GM12878 (cell line): ENCODE measurements around the gene EXOSC2. TPM values are rescaled to one million over a fixed set of nuclear protein-coding genes. Genes with fewer than 3 reads are reported as not detected.

Experiments
- ATAC-seq: fragments of 200-7000 bp; cut with Tn5 transposase; 3 replicates; pipeline ENCODE4 v1.9.1; 2020; ENCODE audit warnings: mild to moderate bottlenecking, moderate library complexity
- BruUV-seq: library from RNA; stranded (reverse); fragments of 400-500 nt; replicated peaks from 2 replicates; lab custom pipeline; 2021; lab: Mats Ljungman, UMichigan
- CTCF ChIA-PET: fragments of 300-600 bp; sonication (Branson Sonifier 250); formaldehyde crosslinking; extraction: SDS; loops from one replicate; lab custom pipeline; 2021; ENCODE audit warnings: inconsistent platforms; lab: Yijun Ruan, JAX
- POLR2A ChIA-PET: fragments of 350-600 bp; formaldehyde crosslinking; extraction: SDS; loops from one replicate; lab custom pipeline; 2021; ENCODE audit warnings: inconsistent platforms; lab: Charles Lee
- RAD21 ChIA-PET: fragments of 300-600 bp; sonication (Branson Sonifier 250); formaldehyde crosslinking; loops from one replicate; lab custom pipeline; 2023; ENCODE audit warnings: antibody characterized with exemption; ENCODE audit not compliant: unreplicated experiment; lab: Charles Lee
- SMC1A ChIA-PET: fragments of 300-600 bp; sonication (Branson Sonifier 250); formaldehyde crosslinking; loops from one replicate; lab custom pipeline; 2023; ENCODE audit not compliant: unreplicated experiment, uncharacterized antibody; lab: Charles Lee
- DNase-seq: peaks from one replicate; pipeline ENCODE4 v3.0.0-alpha.2; 2011; ENCODE audit warnings: low read depth, low spot score
- FAIRE-seq: peaks from 3 replicates; lab custom pipeline; 2011; peaks lifted over from hg19 to GRCh38; lab: Jason Lieb, UNC
- H2AFZ ChIP-seq: 2 replicates; pipeline ENCODE4 v1.6.0; 2011; ENCODE audit warnings: low read depth, low read length, control low read depth; ENCODE audit not compliant: control insufficient read depth
- H3K27ac ChIP-seq: 2 replicates; pipeline ENCODE4 v1.5.1; 2011; ENCODE audit warnings: control low read depth; ENCODE audit not compliant: control insufficient read depth, insufficient read depth
- H3K27me3 ChIP-seq, 2 experiments: replicated peaks in 1 of 2; 2 replicates each; pipeline versions ENCODE4 v1.6.0 to v1.6.1; 2011; ENCODE audit warnings: low read length in 1 of 2; ENCODE audit not compliant: control insufficient read depth in 2 of 2, insufficient read depth in 2 of 2
- H3K36me3 ChIP-seq, 2 experiments: 2 replicates each; pipeline ENCODE4 v1.5.1; 2011; ENCODE audit warnings: low read length in 1 of 2; ENCODE audit not compliant: control insufficient read depth in 2 of 2, insufficient read depth in 2 of 2
- H3K4me1 ChIP-seq: 2 replicates; pipeline ENCODE4 v1.6.1; 2011; ENCODE audit warnings: mild to moderate bottlenecking, low read length, moderate library complexity, mixed read lengths; ENCODE audit not compliant: control insufficient read depth, insufficient read depth
- H3K4me2 ChIP-seq: 2 replicates; pipeline ENCODE4 v1.6.0; 2011; ENCODE audit warnings: control low read depth; ENCODE audit not compliant: control insufficient read depth, insufficient read depth
- H3K4me3 ChIP-seq: fragments of 200-600 bp; sonication (generic); 2 replicates; pipeline ENCODE4 v1.5.1; 2016
- H3K79me2 ChIP-seq: 2 replicates; pipeline ENCODE4 v1.6.0; 2011; ENCODE audit warnings: low read length; ENCODE audit not compliant: control insufficient read depth, insufficient read depth
- H3K9ac ChIP-seq: 2 replicates; pipeline ENCODE4 v1.8.0; 2011; ENCODE audit warnings: low read length, control low read depth, mixed read lengths; ENCODE audit not compliant: control insufficient read depth, insufficient read depth
- H3K9me3 ChIP-seq: replicated peaks from 3 replicates; pipeline ENCODE4 v1.5.1; 2011; ENCODE audit warnings: mild to moderate bottlenecking, low read length; ENCODE audit not compliant: control insufficient read depth, insufficient read depth
- H4K20me1 ChIP-seq: 2 replicates; pipeline ENCODE4 v1.6.0; 2011; ENCODE audit not compliant: control insufficient read depth, insufficient read depth
- ASH2L ChIP-seq: fragments of 300-600, 200-600 bp; sonication (generic); IDR thresholded peaks from 2 replicates; pipeline ENCODE4 v1.6.1; 2017; ENCODE audit warnings: low read depth, mild to moderate bottlenecking, borderline replicate concordance
- CEBPB ChIP-seq, 2 experiments: fragments of 150-350 bp in 1 of 2; IDR thresholded peaks; 2 replicates each; pipeline ENCODE4 v1.6.1; 2012 to 2014; ENCODE audit warnings: low read depth in 2 of 2, low read length in 2 of 2, borderline replicate concordance in 1 of 2, inconsistent platforms in 1 of 2
- EP300 ChIP-seq, 2 experiments: fragments of 150-350 bp in 1 of 2; IDR thresholded peaks; 2 replicates each; pipeline ENCODE4 v1.6.1; 2011 to 2012; ENCODE audit warnings: low read depth in 2 of 2, low read length in 2 of 2, borderline replicate concordance in 1 of 2, improper control_type of control experiment in 1 of 2, inconsistent platforms in 1 of 2; ENCODE audit not compliant: control insufficient read depth in 1 of 2
- KLF5 ChIP-seq: fragments of 450-650 bp; IDR thresholded peaks from 2 replicates; pipeline ENCODE4 v1.6.1; 2014; ENCODE audit warnings: mild to moderate bottlenecking; ENCODE audit not compliant: partially characterized antibody
- SMAD1 ChIP-seq: fragments of 450-650 bp; IDR thresholded peaks from 2 replicates; pipeline ENCODE4 v1.6.1; 2018; ENCODE audit warnings: mild to moderate bottlenecking, low read depth; ENCODE audit not compliant: partially characterized antibody
- WRNIP1 ChIP-seq: IDR thresholded peaks from 2 replicates; pipeline ENCODE4 v1.6.1; 2011; ENCODE audit warnings: low read depth, low read length, improper control_type of control experiment, borderline replicate concordance
- ZBTB40 ChIP-seq: fragments of 450-650 bp; IDR thresholded peaks from 2 replicates; pipeline ENCODE4 v1.6.1; 2016; ENCODE audit warnings: mild to moderate bottlenecking, moderate library complexity, borderline replicate concordance
- ZNF217 ChIP-seq: fragments of 450-650 bp; IDR thresholded peaks from 2 replicates; pipeline ENCODE4 v1.6.1; 2017; ENCODE audit warnings: antibody characterized with exemption, mild to moderate bottlenecking
- WGBS: methylation state at CpG from one replicate; pipeline ENCODE4 v1.1.6; 2016; ENCODE audit warnings: low lambda C conversion rate; ENCODE audit not compliant: insufficient replicate concordance, insufficient coverage; ENCODE audit errors: missing lambda C conversion rate; 5-methylcytosine and 5-hydroxymethylcytosine counted together
- in situ Hi-C: fragments of 300-500 bp; cut with MboI; formaldehyde crosslinking; loops from 9 replicates; pipeline ENCODE4 v1.14.3; 2018; ENCODE audit warnings: mixed read lengths
- intact Hi-C: fragments of 100-400 bp; cut with micrococcal nuclease; formaldehyde crosslinking; loops from one replicate; pipeline ENCODE4 v1.14.2; 2022; ENCODE audit not compliant: unreplicated experiment
- polyA plus RNA-seq, 11 experiments: library from polyadenylated mRNA; depleted of rRNA in 4 of 11; unstranded in 6 of 11; stranded (reverse) in 5 of 11; fragments of >200 nt; fragmentation: Nextera tagmentation in 4 of 11; fragmentation: Illumina TruSeq in 1 of 11; extraction: Ambion mirVana in 4 of 11; extraction: Trizol in 1 of 11; gene quantifications; 1 replicate in 1 of 11; 2 replicates in 10 of 11; pipeline versions ENCODE4 v1.2.1 to v1.2.3, GENCODE V29; 2011 to 2016; ENCODE audit warnings: inconsistent platforms in 2 of 11, missing spikeins in 2 of 11, low read depth in 1 of 11
- total RNA-seq, 4 experiments: library from RNA; depleted of rRNA in 3 of 4; stranded (reverse); fragments of >200 nt in 3 of 4; fragmentation: Illumina TruSeq in 1 of 4; extraction: Trizol in 1 of 4; gene quantifications; 2 replicates each; pipeline versions ENCODE4 v1.2.1 to v1.2.3, GENCODE V29; 2013 to 2021

Gene EXOSC2
- total and polyA plus RNA-seq, 10 of the 15 experiments (the other 5 are each of a cell fraction or from before 2014, with no cell fraction given) = 26.3 to 55.0 (median 48.0) TPM

DNA sequence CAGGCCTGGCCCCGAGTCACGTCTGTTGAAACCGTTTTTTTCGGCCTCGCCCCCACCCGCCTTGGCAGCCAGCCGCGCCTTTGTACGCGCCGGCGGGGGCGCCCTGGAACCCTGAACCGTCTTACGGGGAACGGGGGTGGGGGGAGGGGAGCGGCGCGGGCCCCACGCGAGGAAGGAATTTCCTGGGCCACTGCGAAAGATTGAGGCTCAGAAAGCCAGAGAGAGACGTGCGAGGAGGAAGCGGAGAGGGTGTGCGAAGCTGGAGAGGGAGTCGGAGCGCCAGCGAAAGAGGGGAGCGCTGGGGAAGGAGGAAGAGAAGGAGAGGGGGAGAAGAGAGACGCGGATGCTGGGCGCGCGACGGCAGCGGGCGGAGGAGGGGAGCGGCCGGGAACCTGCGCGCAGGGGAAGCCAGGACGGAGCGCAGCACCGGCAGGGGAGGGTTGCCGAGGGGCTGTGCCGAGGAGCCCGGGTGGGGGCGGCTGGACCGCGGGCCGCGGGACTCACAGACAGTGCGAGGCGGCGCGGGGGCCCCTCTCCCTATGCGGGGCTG lies 33.8 kb upstream of the EXOSC2 start (continued):
- TF ChIP-seq ZBTB40 = no peak
- TF ChIP-seq ZNF217 = no peak
- no peak for TF ChIP-seq CEBPB (IDR thresholded peaks at IDR 0.05; ENCODE audit: borderline replicate concordance in 1 of 2, low read depth in 2 of 2, low read length in 2 of 2)
- no peak for TF ChIP-seq SMAD1
- no peak for TF ChIP-seq WRNIP1
- no peak for TF ChIP-seq ASH2L
- no peak for TF ChIP-seq KLF5

DNA sequence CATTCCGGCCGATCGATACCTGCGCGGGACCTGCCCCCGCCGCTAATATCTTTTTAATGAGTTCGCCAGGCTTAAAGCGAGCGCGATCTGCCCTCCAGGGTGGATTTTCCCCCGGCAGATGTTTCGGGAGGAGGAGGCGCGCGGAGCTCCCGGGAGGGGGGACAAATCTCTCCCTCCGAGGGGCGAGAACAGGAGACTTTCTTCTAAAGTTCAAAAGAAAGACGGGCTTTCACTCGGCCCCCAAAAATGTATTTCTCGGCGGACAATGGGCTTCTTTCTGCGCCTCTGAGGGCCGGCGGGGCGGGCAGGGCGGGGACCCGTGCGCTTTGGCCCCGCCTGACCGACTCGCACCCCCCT lies 33.3 kb upstream of the EXOSC2 start:
- intact Hi-C loops (no loop called here), in situ Hi-C loops (no loop called here)
- H2AFZ ChIP-seq = no peak overlapping the region
- ChIA-PET SMC1A (no interaction called here), CTCF (no interaction called here), POLR2A (no interaction called here), RAD21 (no interaction called here)
- TF ChIP-seq EP300 (IDR thresholded peaks at IDR 0.05; ENCODE audit: borderline replicate concordance in 1 of 2, control insufficient read depth in 1 of 2, low read depth in 2 of 2, low read length in 2 of 2) = no peak
- ATAC-seq (no peak), DNase-seq (no peak), FAIRE-seq (no peak)
- WGBS = 22% methylated on average over 18 of the region's 33 CpGs
- peaks cover 14 to 24% of the 10 kb centered on the region in 2 experiments for H3K27me3 ChIP-seq
- no TSS peak for BruUV-seq
- no peaks in the 10 kb centered on the region for H4K20me1 ChIP-seq
- H3K36me3 ChIP-seq = no peaks in the 10 kb centered on the region
- no peaks in the 10 kb centered on the region for H3K79me2 ChIP-seq
- H3K4me1 ChIP-seq = no peaks in the 10 kb centered on the region
- no peak overlapping the region for H3K27ac ChIP-seq
- no peak overlapping the region for H3K4me3 ChIP-seq
- H3K9ac ChIP-seq = no peak overlapping the region
- no peaks in the 10 kb centered on the region for H3K9me3 ChIP-seq
- H3K4me2 ChIP-seq = no peak overlapping the region
